Fibroblast of villous mesenchyme (primary cell): ENCODE measurements around the gene PHF21B. TPM values are rescaled to one million over a fixed set of nuclear protein-coding genes. Genes with fewer than 3 reads are reported as not detected.
"Not testable (repeated sequence)": the region's sequence is repeated elsewhere in the genome, so short reads cannot be mapped to it uniquely, and the experiment has no call there.

ENCODE experiments used
- DNase-seq: peaks from one replicate; pipeline ENCODE4 v3.0.0-alpha.2; 2010; ENCODE audit warnings: low read depth
- H3K4me3 ChIP-seq: 2 replicates; pipeline ENCODE4 v1.5.1; 2011; ENCODE audit warnings: low read depth, mild to moderate bottlenecking, low read length
- CTCF ChIP-seq: IDR thresholded peaks from 2 replicates; pipeline ENCODE4 v1.5.1; 2012; ENCODE audit warnings: low read depth, mild to moderate bottlenecking, low read length; ENCODE audit not compliant: insufficient read depth
- total RNA-seq: library from RNA; depleted of rRNA; stranded (reverse); fragments of >200 nt; gene quantifications from 2 replicates; pipeline ENCODE4 v1.2.3, GENCODE V29; 2012

Gene PHF21B
- total RNA-seq, 1 donor, result not detected

- DNase-seq, result no peak
- no peak for TF ChIP-seq CTCF
- H3K4me3 ChIP-seq, result no peak overlapping the region
Measured at GRCh38 chr22:44913198-44913983, 96.4 kb downstream of the PHF21B start.

- no peak for TF ChIP-seq CTCF
- no peak for DNase-seq
- H3K4me3 ChIP-seq, result no peak overlapping the region
Measured at GRCh38 chr22:44909241-44909640, 100.6 kb downstream of the PHF21B start.

GRCh38 chr22:44907765-44908737, 101.8 kb downstream of the PHF21B start:
- TF ChIP-seq CTCF, result no peak
- no peak for DNase-seq
- no peak overlapping the region for H3K4me3 ChIP-seq

- DNase-seq, result no peak
- TF ChIP-seq CTCF, result no peak
Measured at GRCh38 chr22:44906999-44907644, 102.7 kb downstream of the PHF21B start.

GRCh38 chr22:44906248-44906936, 103.4 kb downstream of the PHF21B start:
- DNase-seq, result no peak
- no peak for TF ChIP-seq CTCF
- no peak overlapping the region for H3K4me3 ChIP-seq

More at GRCh38 chr22:44906999-44907644, 102.7 kb downstream of the PHF21B start:
- H3K4me3 ChIP-seq, result no peak overlapping the region

DNA sequence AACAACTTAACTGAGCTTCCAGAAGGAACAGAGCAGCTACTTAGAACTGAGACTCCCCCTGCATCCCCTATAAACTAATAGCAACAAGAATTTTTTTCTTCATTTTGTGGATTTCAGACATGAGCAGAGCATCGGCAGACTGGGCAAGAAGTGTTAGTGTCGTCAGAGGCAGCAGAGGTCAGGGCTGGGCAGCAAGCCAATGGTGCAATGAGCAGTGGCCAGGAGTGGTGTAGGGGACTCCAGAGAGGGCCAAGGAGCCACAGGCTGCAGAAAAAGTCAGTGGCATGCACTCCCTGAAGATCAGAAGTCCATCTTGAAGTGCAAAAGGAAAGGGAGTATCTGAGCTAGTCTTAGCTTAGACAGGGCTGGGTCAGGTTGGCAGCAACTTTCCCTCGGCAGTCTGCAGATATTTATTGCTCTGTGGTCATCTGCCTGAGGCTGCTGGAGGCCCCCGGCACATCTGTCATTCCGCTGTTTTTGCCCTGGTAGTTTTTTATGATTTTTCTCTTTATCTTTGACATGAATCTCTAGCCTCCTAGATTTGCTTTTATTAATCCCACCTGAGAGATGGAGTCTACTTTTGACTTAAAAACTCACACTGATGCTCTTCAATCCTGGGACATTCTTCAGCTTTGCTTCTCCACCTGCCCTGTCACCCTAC, 105.2 kb downstream of the PHF21B start:
- DNase-seq, H3K4me3 ChIP-seq: not testable (repeated sequence)

- not testable (repeated sequence) for H3K4me3 ChIP-seq, DNase-seq
Measured at GRCh38 chr22:44903164-44903563, 106.6 kb downstream of the PHF21B start.
